Lower leg skin (tissue), 3 donors: Measurements from ENCODE around the gene ANKRD33B.

Source experiments
- POLR2A ChIP-seq, 2 donors: fragments of 450-650 bp; IDR thresholded peaks; one replicate each; pipeline ENCODE4 v1.6.1; 2016 to 2017; ENCODE audit warnings: antibody characterized with exemption in 2 of 2, mild to moderate bottlenecking in 1 of 2, moderate library complexity in 1 of 2
- TF ChIP-seq, protein P1 (sequence below), 3 donors: fragments of 450-650 bp; IDR thresholded peaks; one replicate each; pipeline ENCODE4 v1.5.1; 2016; ENCODE audit warnings: antibody characterized with exemption in 3 of 3, mild to moderate bottlenecking in 3 of 3, moderate library complexity in 2 of 3

DNA sequence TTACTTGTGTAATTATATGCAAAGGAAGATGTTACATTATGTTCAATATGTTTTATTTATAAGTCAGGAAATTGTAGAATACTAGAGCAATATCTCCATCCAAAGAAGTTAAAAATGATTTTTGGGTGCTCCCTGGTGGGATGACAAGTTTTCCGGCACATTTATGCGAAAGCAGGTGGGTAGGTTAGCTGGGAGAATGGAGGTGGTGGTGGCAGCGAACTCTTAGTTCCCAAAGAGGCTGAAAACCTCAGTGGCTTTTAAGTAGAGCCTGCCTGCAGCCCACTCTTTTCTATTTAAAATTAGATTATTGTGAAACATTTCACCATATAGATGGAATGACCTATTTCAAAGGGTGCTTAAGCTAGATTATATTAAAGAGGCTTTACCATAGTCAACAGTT lies 51.8 kb downstream of the ANKRD33B start:
- TF ChIP-seq, protein P1, sequence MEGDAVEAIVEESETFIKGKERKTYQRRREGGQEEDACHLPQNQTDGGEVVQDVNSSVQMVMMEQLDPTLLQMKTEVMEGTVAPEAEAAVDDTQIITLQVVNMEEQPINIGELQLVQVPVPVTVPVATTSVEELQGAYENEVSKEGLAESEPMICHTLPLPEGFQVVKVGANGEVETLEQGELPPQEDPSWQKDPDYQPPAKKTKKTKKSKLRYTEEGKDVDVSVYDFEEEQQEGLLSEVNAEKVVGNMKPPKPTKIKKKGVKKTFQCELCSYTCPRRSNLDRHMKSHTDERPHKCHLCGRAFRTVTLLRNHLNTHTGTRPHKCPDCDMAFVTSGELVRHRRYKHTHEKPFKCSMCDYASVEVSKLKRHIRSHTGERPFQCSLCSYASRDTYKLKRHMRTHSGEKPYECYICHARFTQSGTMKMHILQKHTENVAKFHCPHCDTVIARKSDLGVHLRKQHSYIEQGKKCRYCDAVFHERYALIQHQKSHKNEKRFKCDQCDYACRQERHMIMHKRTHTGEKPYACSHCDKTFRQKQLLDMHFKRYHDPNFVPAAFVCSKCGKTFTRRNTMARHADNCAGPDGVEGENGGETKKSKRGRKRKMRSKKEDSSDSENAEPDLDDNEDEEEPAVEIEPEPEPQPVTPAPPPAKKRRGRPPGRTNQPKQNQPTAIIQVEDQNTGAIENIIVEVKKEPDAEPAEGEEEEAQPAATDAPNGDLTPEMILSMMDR (IDR thresholded peaks at IDR 0.05): no peak
- no peak for TF ChIP-seq POLR2A (IDR thresholded peaks at IDR 0.05)
